B cell (primary cell): ENCODE results near the gene CLCC1. TPM values are rescaled to one million over a fixed set of nuclear protein-coding genes. Genes with fewer than 3 reads are reported as not detected.

Source experiments
- ATAC-seq: fragments of 200-7000 bp; cut with Tn5 transposase; one replicate; pipeline ENCODE4 v1.10.0; 2021; ENCODE audit warnings: low read depth, mild to moderate bottlenecking, moderate number of reproducible peaks, moderate library complexity
- CTCF ChIA-PET: fragments of 350-600 bp; sonication (Branson Sonifier 250); formaldehyde crosslinking; loops from one replicate; lab custom pipeline; 2021; ENCODE audit warnings: antibody characterized with exemption, inconsistent platforms; lab: Charles Lee
- POLR2A ChIA-PET: fragments of 350-600 bp; sonication (Branson Sonifier 250); formaldehyde crosslinking; loops from one replicate; lab custom pipeline; 2021; ENCODE audit warnings: antibody characterized with exemption; lab: Charles Lee
- DNase-seq: peaks from one replicate; pipeline ENCODE4 v3.0.0; 2013
- H2AFZ ChIP-seq: 2 replicates; pipeline ENCODE4 v1.6.1; 2012; ENCODE audit warnings: mild to moderate bottlenecking, low read depth, low read length; ENCODE audit not compliant: insufficient read depth, poor library complexity, severe bottlenecking
- H3K27ac ChIP-seq, 2 donors: 1 replicate in 1 of 2; 2 replicates in 1 of 2; pipeline ENCODE4 v1.5.1; 2012 to 2013; ENCODE audit warnings: low read length in 2 of 2, mild to moderate bottlenecking in 2 of 2, moderate library complexity in 1 of 2
- H3K27me3 ChIP-seq, 4 experiments: fragments of 200-600 bp in 1 of 4; sonication (generic) in 1 of 4; replicated peaks in 1 of 4; 1 replicate in 2 of 4; 2 replicates in 2 of 4; pipeline versions ENCODE4 v1.6.1 to v1.7.0; 2013 to 2016; ENCODE audit warnings: low read length in 3 of 4, mild to moderate bottlenecking in 2 of 4, mixed read lengths in 1 of 4, moderate library complexity in 1 of 4; ENCODE audit not compliant: insufficient read depth in 4 of 4, control insufficient read depth in 3 of 4; ENCODE audit errors: control extremely low read depth in 1 of 4
- H3K36me3 ChIP-seq, 2 experiments: replicated peaks in 1 of 2; 1 replicate in 1 of 2; 2 replicates in 1 of 2; pipeline versions ENCODE4 v1.6.1 to v1.7.1; 2013; ENCODE audit warnings: low read length in 1 of 2; ENCODE audit not compliant: insufficient read depth in 2 of 2, control insufficient read depth in 1 of 2; ENCODE audit errors: control extremely low read depth in 1 of 2, extremely low read depth in 1 of 2
- H3K4me1 ChIP-seq, 2 donors: fragments of 200-600 bp in 1 of 2; sonication (generic) in 1 of 2; 1 replicate in 1 of 2; 2 replicates in 1 of 2; pipeline versions ENCODE4 v1.5.1 to v1.6.1; 2013 to 2017; ENCODE audit warnings: low read length in 2 of 2; ENCODE audit not compliant: control insufficient read depth in 2 of 2, insufficient read depth in 2 of 2
- H3K4me2 ChIP-seq: replicated peaks from 2 replicates; pipeline ENCODE3; 2012; ENCODE audit warnings: mild to moderate bottlenecking, low read depth, low read length; ENCODE audit not compliant: poor library complexity, severe bottlenecking
- H3K4me3 ChIP-seq, 5 experiments: fragments of 200-600 bp in 1 of 5; sonication (generic) in 1 of 5; 1 replicate in 3 of 5; 2 replicates in 2 of 5; pipeline versions ENCODE4 v1.5.1 to v1.7.0; 2011 to 2016; ENCODE audit warnings: low read length in 4 of 5, mild to moderate bottlenecking in 4 of 5, low read depth in 2 of 5, control low read depth in 1 of 5, moderate library complexity in 1 of 5; ENCODE audit not compliant: insufficient read depth in 1 of 5; ENCODE audit errors: control extremely low read depth in 1 of 5, extremely low read depth in 1 of 5
- H3K79me2 ChIP-seq: fragments of 200-600 bp; sonication (generic); one replicate; pipeline ENCODE4 v1.6.0; 2016; ENCODE audit warnings: low read length; ENCODE audit not compliant: control insufficient read depth, insufficient read depth
- H3K9ac ChIP-seq: fragments of 200-600 bp; sonication (generic); 2 replicates; pipeline ENCODE4 v1.6.1; 2017; ENCODE audit warnings: mild to moderate bottlenecking, low read length, moderate library complexity
- H3K9me3 ChIP-seq, 3 donors: one replicate each; pipeline versions ENCODE4 v1.6.1 to v1.7.1; 2013; ENCODE audit warnings: low read length in 2 of 3; ENCODE audit not compliant: control insufficient read depth in 2 of 3, insufficient read depth in 1 of 3; ENCODE audit errors: control extremely low read depth in 1 of 3
- H4K20me1 ChIP-seq: 2 replicates; pipeline ENCODE4 v1.6.0; 2012; ENCODE audit warnings: mild to moderate bottlenecking, low read length; ENCODE audit not compliant: insufficient read depth, control insufficient read depth, poor library complexity, severe bottlenecking
- H3K27ac Mint-ChIP-seq: one replicate; pipeline ENCODE4 v1.8.0; 2021; ENCODE audit warnings: mixed read lengths
- H3K27me3 Mint-ChIP-seq: one replicate; pipeline ENCODE4 v1.8.0; 2021; ENCODE audit warnings: mixed read lengths
- H3K4me1 Mint-ChIP-seq: one replicate; pipeline ENCODE4 v1.8.0; 2021; ENCODE audit warnings: mixed read lengths
- H3K4me3 Mint-ChIP-seq: one replicate; pipeline ENCODE4 v1.8.0; 2021; ENCODE audit warnings: mixed read lengths
- H3K9me3 Mint-ChIP-seq: one replicate; pipeline ENCODE4 v1.8.0; 2022; ENCODE audit warnings: mixed read lengths; ENCODE audit not compliant: insufficient read depth
- EZH2 ChIP-seq: IDR thresholded peaks from 2 replicates; pipeline ENCODE4 v1.6.1; 2012; ENCODE audit warnings: borderline replicate concordance, low read depth, mild to moderate bottlenecking, moderate library complexity, low read length; ENCODE audit not compliant: insufficient read depth, poor library complexity, severe bottlenecking
- WGBS: methylation state at CpG from one replicate; pipeline ENCODE4 v1.1.5; 2013; ENCODE audit warnings: missing lambda C conversion rate; ENCODE audit not compliant: insufficient coverage; 5-methylcytosine and 5-hydroxymethylcytosine counted together
- intact Hi-C: fragments of 100-400 bp; cut with micrococcal nuclease; formaldehyde crosslinking; loops from one replicate; pipeline ENCODE4 v1.10.0; 2022
- polyA plus RNA-seq: library from polyadenylated mRNA; depleted of rRNA; stranded (reverse); fragments of >200 nt; gene quantifications from 2 replicates; pipeline ENCODE4 v1.2.3, GENCODE V29; 2012
- total RNA-seq, 2 donors: library from RNA; stranded (reverse); fragments of 120-200 nt in 1 of 2; gene quantifications; 1 replicate in 1 of 2; 2 replicates in 1 of 2; pipeline versions ENCODE4 v1.2.3 to v1.2.4, GENCODE V29; 2013 to 2022
- TF ChIP-seq, protein P1 (sequence below): fragments of 200-600 bp; IDR thresholded peaks from one replicate; pipeline ENCODE4 v1.8.0; 2022; ENCODE audit warnings: antibody characterized with exemption, mild to moderate bottlenecking

The CLCC1 gene
- total and polyA plus RNA-seq, 2 donors (not counting 1 experiment from before 2014, with no cell fraction given), result 6.5 to 26.9 TPM

DNA sequence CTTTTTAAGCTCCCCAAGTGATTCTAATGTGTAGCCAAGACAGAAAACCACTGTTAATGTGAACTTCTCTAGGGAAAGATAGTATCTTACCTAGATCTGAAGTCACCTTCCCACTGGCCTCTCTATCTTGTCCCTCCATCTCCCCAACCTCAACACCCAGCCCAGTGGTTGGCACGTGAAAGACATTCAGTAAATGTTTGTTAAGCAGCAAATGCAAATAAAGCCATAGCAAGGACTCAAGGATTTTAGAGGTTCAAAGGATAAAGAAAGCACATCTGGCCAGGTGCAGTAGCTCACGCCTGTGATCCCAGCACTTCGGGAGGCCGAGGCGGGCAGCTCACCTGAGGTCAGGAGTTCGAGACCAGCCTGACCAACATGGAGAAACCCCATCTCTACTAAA, 9.8 kb downstream of the CLCC1 start:
- no peaks in the 10 kb centered on the region for H3K4me1 ChIP-seq
- no peaks in the 10 kb centered on the region for H3K9me3 ChIP-seq
- no peaks in the 10 kb centered on the region for H3K27me3 ChIP-seq
- no peak overlapping the region for H3K27ac ChIP-seq
- H3K9ac ChIP-seq, result no peak overlapping the region
- WGBS, result 100% methylated on average over 1 of the region's 6 CpGs
- H3K79me2 ChIP-seq, result peaks cover 69% of the 10 kb centered on the region
- H3K36me3 ChIP-seq, result peaks cover 3 to 26% of the 10 kb centered on the region in 2 experiments
- Mint-ChIP-seq H3K4me1 (peaks cover 19% of the 10 kb centered on the region), H3K27me3 (no peaks in the 10 kb centered on the region), H3K9me3 (no peaks in the 10 kb centered on the region), H3K4me3 (no peak overlapping the region), H3K27ac (no peak overlapping the region)
- intact Hi-C loops, result no loop called here
- H3K4me3 ChIP-seq, result no peak overlapping the region
- H4K20me1 ChIP-seq, result peaks cover 42% of the 10 kb centered on the region
- ATAC-seq (no peak), DNase-seq (no peak)
- H3K4me2 ChIP-seq, result no peak overlapping the region
- ChIA-PET POLR2A (interaction anchor here (0.7 kb wide), 1 partner anchor 13 kb away, joined by 7 read pairs; no protein-coding TSS in a partner anchor), CTCF (no interaction called here)
- TF ChIP-seq EZH2, result no peak
- TF ChIP-seq, protein P1, sequence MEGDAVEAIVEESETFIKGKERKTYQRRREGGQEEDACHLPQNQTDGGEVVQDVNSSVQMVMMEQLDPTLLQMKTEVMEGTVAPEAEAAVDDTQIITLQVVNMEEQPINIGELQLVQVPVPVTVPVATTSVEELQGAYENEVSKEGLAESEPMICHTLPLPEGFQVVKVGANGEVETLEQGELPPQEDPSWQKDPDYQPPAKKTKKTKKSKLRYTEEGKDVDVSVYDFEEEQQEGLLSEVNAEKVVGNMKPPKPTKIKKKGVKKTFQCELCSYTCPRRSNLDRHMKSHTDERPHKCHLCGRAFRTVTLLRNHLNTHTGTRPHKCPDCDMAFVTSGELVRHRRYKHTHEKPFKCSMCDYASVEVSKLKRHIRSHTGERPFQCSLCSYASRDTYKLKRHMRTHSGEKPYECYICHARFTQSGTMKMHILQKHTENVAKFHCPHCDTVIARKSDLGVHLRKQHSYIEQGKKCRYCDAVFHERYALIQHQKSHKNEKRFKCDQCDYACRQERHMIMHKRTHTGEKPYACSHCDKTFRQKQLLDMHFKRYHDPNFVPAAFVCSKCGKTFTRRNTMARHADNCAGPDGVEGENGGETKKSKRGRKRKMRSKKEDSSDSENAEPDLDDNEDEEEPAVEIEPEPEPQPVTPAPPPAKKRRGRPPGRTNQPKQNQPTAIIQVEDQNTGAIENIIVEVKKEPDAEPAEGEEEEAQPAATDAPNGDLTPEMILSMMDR, result no peak
- no peak overlapping the region for H2AFZ ChIP-seq

DNA sequence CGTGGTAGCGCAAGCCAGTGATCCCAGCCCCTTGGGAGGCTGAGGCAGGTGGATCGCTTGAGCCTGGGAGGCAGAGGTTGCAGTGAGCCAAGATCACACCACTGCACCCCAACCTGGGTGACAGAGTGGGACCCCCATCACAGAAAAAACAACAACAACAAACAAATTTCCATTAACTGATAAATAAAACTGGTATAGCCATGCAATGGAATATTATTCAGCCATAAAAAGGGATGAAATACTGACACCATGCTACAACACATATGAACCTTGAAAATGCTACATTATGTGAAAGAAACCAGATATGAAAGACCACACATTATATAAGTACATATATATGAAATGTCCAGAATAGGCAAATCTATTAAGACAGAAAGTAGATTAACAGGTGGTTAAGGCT, 12.0 kb downstream of the CLCC1 start:
- Mint-ChIP-seq H3K27ac (no peak overlapping the region), H3K27me3 (no peaks in the 10 kb centered on the region), H3K9me3 (no peaks in the 10 kb centered on the region), H3K4me3 (no peak overlapping the region), H3K4me1 (peaks cover 14% of the 10 kb centered on the region)
- H3K27me3 ChIP-seq, result no peaks in the 10 kb centered on the region
- no peak for TF ChIP-seq EZH2
- TF ChIP-seq, protein P1, result no peak
- H3K4me1 ChIP-seq, result no peaks in the 10 kb centered on the region
- H3K36me3 ChIP-seq, result peaks cover 6 to 27% of the 10 kb centered on the region in 2 experiments
- H3K4me3 ChIP-seq, result no peak overlapping the region
- DNase-seq (no peak), ATAC-seq (no peak)
- H3K27ac ChIP-seq, result no peak overlapping the region
- H3K9me3 ChIP-seq, result no peaks in the 10 kb centered on the region
- H3K79me2 ChIP-seq, result peaks cover 55% of the 10 kb centered on the region
- WGBS, result 96% methylated on average over 3 of the region's 3 CpGs
- H2AFZ ChIP-seq, result no peak overlapping the region
- H3K4me2 ChIP-seq, result no peak overlapping the region
- intact Hi-C loops, result no loop called here
- ChIA-PET POLR2A (no interaction called here), CTCF (interaction anchor here (0.6 to 1.1 kb wide), 2 partner anchors 11 to 34 kb away, joined by 3 read pairs; no protein-coding TSS in a partner anchor)
- H4K20me1 ChIP-seq, result peaks cover 36% of the 10 kb centered on the region
- H3K9ac ChIP-seq, result no peak overlapping the region
